Stimulated activated memory B cell treated with anti-CD40 and anti-IgM and Interleukin-4, amounts not matched to agents 10 μg/mL and 1 μg/mL and 100 μg/mL, for 72 hours (primary cell): ENCODE measurements around the gene PLPP1.

Experiments
- ATAC-seq: fragments of 150-1000 bp; cut with Tn5 transposase; 2 replicates; pipeline ENCODE4 v1.10.0; 2021
- H3K27ac Mint-ChIP-seq: one replicate; pipeline ENCODE4 v1.8.0; 2022; ENCODE audit warnings: mild to moderate bottlenecking, mixed read lengths
- H3K27me3 Mint-ChIP-seq: one replicate; pipeline ENCODE4 v1.8.0; 2022; ENCODE audit warnings: mixed read lengths
- H3K36me3 Mint-ChIP-seq: one replicate; pipeline ENCODE4 v1.8.0; 2022; ENCODE audit warnings: mixed read lengths
- H3K4me1 Mint-ChIP-seq: one replicate; pipeline ENCODE4 v1.8.0; 2022; ENCODE audit warnings: mixed read lengths
- H3K4me3 Mint-ChIP-seq: one replicate; pipeline ENCODE4 v1.8.0; 2022; ENCODE audit warnings: mild to moderate bottlenecking, moderate library complexity, mixed read lengths
- H3K9me3 Mint-ChIP-seq: one replicate; pipeline ENCODE4 v1.8.0; 2022; ENCODE audit warnings: mixed read lengths

PLPP1 gene

DNA sequence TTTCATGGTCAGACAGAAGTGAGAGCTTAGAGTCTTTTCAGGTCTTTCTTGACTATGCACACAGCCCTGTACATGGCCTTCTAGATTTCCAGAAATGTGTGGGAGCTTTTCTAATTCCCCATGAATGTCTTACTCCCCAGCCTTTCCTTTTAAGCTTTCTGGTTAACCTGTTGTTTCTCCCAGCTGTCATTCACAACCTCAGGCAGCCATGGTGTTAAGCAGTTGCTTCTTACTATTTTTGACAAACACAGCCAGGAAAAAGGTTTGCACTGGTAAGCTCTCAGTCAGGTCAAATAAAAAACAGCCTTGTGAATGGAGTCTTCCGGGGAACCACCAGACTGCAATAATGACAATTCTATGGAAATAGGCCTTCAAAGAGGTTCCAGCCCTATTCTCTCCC, 142.1 kb downstream of the PLPP1 start:
- no peak for ATAC-seq
- Mint-ChIP-seq H3K36me3 (peaks cover 68% of the 10 kb centered on the region), H3K9me3 (peaks cover 3% of the 10 kb centered on the region), H3K27ac (no peak overlapping the region), H3K27me3 (no peaks in the 10 kb centered on the region), H3K4me1 (no peaks in the 10 kb centered on the region), H3K4me3 (no peak overlapping the region)

DNA sequence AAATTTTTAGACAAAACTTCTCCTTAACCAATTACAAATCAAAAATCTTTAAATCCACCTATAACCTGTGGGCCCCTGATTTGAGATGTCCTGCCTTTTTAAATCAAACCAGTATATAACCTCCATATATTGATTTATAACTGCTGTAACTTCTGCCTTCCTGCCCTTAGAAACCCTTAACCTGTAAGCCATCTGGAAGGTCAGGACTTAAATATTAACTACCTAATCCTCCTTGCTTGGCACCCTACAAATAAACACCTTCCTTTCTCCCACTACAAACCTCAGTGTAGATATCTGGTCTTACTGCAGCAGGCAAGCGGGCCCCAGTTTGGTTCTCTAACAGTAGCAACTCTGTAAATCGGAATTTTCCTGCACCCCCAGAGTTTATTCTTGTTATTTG, 143.1 kb downstream of the PLPP1 start:
- Mint-ChIP-seq H3K4me3 (no peak overlapping the region), H3K27ac (no peak overlapping the region), H3K36me3 (peaks cover 65% of the 10 kb centered on the region), H3K9me3 (peaks cover 3% of the 10 kb centered on the region), H3K4me1 (no peaks in the 10 kb centered on the region), H3K27me3 (no peaks in the 10 kb centered on the region)
- ATAC-seq = no peak

DNA sequence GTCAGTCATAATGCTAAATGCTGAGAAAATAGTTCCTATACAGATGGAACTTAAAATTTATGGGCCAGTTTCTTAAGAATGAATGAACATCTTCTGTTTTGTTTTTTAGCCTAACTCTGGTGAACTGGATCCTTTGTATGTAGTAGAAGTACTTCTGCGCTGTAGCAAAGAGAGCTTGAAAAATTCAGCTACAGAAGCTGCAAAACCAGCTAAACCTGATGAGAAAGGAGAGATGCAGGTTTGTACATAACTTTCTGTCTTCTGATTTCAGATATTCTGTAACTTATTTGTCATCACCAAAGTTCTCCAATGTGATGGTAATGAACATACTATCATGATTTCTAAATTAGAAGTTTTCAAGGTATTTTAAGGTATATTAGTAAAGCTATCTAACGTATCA, 146.9 kb downstream of the PLPP1 start:
- Mint-ChIP-seq H3K4me1 (no peaks in the 10 kb centered on the region), H3K27ac (no peak overlapping the region), H3K4me3 (no peak overlapping the region), H3K36me3 (peaks cover 67% of the 10 kb centered on the region), H3K9me3 (peaks cover 6% of the 10 kb centered on the region), H3K27me3 (no peaks in the 10 kb centered on the region)
- no peak for ATAC-seq

- Mint-ChIP-seq H3K27me3 (no peaks in the 10 kb centered on the region), H3K9me3 (peaks cover 2% of the 10 kb centered on the region), H3K27ac (no peak overlapping the region), H3K36me3 (peaks cover 67% of the 10 kb centered on the region), H3K4me1 (no peaks in the 10 kb centered on the region), H3K4me3 (no peak overlapping the region)
- ATAC-seq = no peak
These were observed 148.4 kb downstream of the PLPP1 start for GRCh38 chr5:55386356-55386755.

GRCh38 chr5:55385846-55386245, 148.9 kb downstream of the PLPP1 start:
- H3K36me3 Mint-ChIP-seq = peaks cover 69% of the 10 kb centered on the region
- ATAC-seq = no peak
- H3K9me3 Mint-ChIP-seq = peaks cover 2% of the 10 kb centered on the region
- no peak overlapping the region for H3K27ac Mint-ChIP-seq
- no peak overlapping the region for H3K4me3 Mint-ChIP-seq
- no peaks in the 10 kb centered on the region for H3K27me3 Mint-ChIP-seq
- H3K4me1 Mint-ChIP-seq = no peaks in the 10 kb centered on the region

DNA sequence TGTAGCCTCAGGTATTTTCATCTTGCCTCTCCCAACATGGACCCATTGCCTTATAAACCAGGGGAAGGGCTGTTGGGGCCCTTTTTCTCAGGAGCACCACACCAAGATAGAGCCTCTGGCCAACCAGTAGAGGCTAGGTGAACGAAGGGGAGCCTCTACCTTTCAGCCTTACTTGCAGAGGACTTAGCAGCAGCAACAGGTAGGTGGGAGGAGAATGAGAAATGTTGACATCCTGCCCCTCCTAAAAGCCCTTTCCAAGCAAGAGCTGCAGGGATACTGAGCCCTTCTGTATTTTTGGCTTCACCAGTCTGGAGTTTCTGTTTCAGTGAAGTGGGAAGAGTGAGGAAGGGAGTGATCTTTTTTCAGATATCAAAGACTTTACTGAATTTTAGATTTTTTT, 149.5 kb downstream of the PLPP1 start:
- H3K4me3 Mint-ChIP-seq = no peak overlapping the region
- no peak for ATAC-seq
- no peaks in the 10 kb centered on the region for H3K27me3 Mint-ChIP-seq
- H3K9me3 Mint-ChIP-seq = peaks cover 2% of the 10 kb centered on the region
- H3K27ac Mint-ChIP-seq = no peak overlapping the region
- no peaks in the 10 kb centered on the region for H3K4me1 Mint-ChIP-seq
- peaks cover 70% of the 10 kb centered on the region for H3K36me3 Mint-ChIP-seq

DNA sequence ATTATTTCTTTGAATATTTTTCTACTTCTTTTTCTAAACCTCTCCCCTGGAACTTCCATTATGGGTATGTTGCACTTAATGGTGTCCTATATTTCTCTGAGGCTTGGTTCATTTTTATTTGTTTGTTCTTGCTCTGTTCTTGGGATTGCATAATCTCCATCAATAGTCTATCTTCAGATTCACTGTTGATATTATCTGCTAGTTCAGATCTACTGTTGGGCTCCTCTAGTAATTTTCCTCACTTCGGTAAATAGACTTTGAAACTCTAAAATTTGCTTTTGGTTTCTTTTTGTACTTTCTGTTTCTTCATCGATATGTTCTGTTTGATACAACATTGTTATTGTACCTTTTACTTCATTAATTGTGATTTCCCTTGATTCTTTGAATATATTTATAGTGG, 150.7 kb downstream of the PLPP1 start:
- Mint-ChIP-seq H3K9me3 (peaks cover 2% of the 10 kb centered on the region), H3K4me3 (no peak overlapping the region), H3K36me3 (peaks cover 70% of the 10 kb centered on the region), H3K27me3 (no peaks in the 10 kb centered on the region), H3K27ac (no peak overlapping the region), H3K4me1 (no peaks in the 10 kb centered on the region)
- ATAC-seq = no peak

DNA sequence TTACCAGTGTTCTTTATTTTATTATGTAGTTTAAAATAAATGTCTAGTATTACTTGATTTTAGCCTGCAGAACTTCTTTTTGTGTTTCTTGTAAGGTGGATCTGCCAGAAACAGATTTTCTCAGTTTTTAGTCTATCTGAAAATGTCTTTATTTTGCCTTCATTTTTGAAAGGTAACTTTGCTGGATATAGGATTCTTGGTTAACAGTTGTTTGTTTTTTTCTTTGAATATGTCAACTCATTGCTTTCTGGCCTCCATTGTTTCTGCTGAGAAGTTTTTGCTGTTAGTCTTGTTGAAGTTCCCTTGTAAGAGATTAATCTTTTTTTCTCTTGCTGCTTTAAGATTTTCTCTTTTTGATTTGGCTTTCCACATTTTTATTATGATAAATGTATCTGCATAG, 151.5 kb downstream of the PLPP1 start:
- Mint-ChIP-seq H3K36me3 (peaks cover 73% of the 10 kb centered on the region), H3K4me3 (no peak overlapping the region), H3K9me3 (peaks cover 2% of the 10 kb centered on the region), H3K27ac (no peak overlapping the region), H3K27me3 (no peaks in the 10 kb centered on the region), H3K4me1 (no peaks in the 10 kb centered on the region)
- no peak for ATAC-seq

GRCh38 chr5:55377810-55378209, 157.0 kb downstream of the PLPP1 start:
- no peak for ATAC-seq
- H3K9me3 Mint-ChIP-seq = peaks cover 3% of the 10 kb centered on the region
- H3K27ac Mint-ChIP-seq = peak overlapping the region; percentile 25
- no peak overlapping the region for H3K4me3 Mint-ChIP-seq
- no peaks in the 10 kb centered on the region for H3K27me3 Mint-ChIP-seq
- no peaks in the 10 kb centered on the region for H3K4me1 Mint-ChIP-seq
- H3K36me3 Mint-ChIP-seq = peaks cover 74% of the 10 kb centered on the region
